Activated T-cell treated with anti-CD3 and anti-CD28 coated beads for 4 hours (primary cell): ENCODE data around the gene CFAP61.
"Not testable (repeated sequence)": the region's sequence is repeated elsewhere in the genome, so short reads cannot be mapped to it uniquely, and the experiment has no call there.

Source experiments
- DNase-seq: peaks from one replicate; pipeline ENCODE4 v3.0.0-alpha.2; 2020

CFAP61 gene

DNA sequence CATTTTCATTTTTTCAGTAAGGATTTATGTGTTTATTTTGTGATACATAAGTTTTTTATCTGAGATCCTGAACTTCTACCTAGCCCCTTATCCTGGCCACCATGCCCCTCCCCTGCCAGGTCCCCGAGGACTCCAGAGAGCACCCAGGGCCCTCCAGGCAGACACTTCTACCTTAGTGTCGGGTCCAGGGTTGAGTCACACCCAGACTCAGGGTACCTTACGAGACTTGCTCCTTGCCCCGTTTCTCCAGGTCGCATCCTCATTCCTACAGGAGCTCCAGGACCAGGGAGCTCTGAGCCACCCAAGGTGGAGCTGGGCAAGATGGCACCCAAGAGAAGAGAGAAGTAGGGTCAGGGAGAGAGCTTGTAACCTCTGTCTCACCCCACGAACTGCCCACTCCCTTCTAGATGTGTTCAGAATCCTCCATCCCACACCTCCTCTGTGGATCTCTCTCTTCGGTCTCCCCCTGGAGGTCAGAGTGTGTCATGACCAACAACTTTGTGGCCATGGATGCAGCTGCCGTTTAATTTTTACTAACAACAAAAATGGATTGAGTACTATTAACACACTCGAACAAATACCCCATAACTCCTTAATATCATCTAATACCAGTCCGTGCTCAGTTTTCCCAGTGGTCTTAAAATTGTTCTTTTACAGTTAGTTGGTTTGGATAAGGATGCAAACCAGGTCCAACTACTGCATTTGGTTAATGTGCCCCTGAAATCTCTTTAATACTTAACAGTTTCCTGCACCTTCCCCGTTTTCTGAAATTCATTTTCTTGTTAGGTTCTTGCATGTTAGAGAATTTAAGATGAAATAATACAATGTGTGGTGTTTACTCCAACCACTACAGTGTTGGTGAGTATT is 185.0 kb downstream of the CFAP61 start:
- DNase-seq, result no peak

DNA sequence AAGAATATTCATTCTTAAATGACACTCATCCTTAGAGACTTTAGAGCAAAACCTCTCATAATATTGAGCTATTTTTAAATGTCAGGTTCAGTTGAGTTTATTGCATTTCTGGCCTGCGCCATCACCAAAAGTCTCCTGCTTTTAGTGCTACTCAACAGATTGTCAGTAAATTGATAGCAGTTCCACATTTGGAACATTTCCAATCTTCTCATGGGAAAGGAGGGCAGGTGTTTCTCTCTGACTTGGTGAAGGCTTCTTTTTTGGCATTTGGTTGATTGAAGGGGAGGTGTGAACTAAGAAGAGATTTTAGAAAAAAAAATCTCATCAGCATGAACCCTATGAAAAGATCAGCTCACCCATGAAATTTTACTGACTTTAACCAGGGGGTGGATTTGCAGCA is 189.6 kb downstream of the CFAP61 start:
- no peak for DNase-seq

DNA sequence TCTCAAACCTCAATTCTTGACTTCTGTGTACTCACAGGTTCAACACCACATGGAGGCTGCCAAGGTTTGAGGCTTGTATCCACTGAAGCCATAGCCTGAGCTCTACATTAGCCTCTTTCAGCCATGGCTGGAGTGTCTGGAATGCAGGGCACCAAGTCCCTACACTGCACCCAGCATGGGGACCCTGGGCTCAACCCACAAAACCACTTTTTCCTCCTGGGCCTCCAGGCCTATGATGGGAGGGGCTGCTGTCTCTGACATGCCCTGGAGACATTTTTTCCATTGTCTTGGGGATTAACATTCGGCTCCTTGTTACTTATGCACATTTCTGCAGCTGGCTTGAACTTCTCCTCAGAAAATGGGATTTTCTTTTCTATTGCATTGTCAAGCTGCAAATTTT is 192.1 kb downstream of the CFAP61 start:
- DNase-seq, result not testable (repeated sequence)

DNA sequence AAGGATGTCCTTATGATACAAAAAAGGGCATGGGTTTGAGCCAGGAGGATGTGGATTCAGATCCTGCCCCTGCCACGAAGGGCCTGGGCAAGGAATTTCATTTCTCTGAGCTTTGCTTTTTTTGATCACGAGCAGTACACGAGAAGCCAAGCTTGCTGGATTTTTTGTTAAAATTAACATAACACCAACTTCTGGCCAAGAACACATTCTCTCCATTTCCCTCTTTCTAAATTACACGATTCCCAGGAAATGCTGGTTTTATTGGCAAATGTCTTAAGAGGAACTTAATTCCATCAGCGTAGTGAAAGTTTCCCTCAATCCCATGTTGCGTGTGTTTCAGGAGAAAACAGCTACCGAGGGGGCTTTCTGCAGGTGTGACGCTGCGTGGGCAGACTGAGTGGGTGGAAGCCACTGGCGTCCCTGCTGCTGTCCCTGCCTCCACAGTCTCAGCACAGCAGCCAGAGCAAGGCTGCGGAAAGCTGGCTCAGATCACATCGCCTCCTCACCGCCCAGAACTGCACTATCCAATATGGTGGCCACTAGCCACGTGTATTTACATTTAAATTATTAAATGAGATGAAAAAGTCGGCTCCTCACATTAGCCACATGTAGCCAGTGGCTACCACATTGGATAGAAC is 194.8 kb downstream of the CFAP61 start:
- no peak for DNase-seq

DNA sequence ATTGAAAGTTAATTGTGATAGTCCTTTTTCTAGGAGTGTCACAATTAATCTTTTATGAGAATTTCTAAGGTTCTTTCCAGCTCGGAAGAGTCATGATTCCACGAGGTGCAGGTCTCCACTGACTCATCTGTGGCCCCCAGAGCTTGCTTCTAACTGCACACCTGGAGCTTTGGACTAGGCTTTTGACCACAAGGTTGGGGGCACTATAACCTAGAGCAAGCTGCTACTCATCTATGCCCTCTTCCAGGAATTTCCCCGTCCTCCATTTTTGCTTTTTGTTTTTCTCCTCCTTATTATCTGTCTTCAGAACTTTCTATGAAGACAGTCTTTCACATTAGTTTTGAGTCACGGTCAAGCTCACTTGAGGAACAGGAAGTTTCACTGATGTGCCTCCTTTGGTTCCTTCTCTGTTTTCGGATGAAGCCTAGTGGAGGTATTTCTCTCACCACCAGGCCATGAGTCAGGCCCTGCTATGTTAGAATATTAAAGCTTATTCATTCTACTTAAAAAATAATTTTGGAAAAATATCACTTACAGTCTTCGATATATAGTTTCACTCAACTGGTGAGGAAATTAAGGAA is 196.4 kb downstream of the CFAP61 start:
- DNase-seq, result no peak

DNA sequence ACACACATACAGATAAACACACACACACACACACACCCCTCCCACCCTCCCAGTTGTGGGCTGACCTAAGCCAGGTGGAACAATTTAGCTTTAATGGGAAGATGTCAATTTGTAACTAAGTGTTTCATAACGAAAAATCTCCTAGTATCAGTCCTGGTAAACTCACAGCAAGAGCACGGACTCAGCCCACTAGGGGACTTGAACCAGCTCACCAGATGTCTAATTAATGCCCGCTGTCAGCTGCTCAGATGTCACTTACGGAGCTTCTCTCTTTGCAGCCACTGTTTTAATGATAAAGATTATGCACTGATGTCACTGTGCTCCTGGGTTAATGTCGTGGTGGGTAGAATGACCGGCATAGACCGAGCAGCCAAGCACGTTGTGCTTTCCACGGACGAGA is 199.0 kb downstream of the CFAP61 start:
- DNase-seq, result no peak

DNA sequence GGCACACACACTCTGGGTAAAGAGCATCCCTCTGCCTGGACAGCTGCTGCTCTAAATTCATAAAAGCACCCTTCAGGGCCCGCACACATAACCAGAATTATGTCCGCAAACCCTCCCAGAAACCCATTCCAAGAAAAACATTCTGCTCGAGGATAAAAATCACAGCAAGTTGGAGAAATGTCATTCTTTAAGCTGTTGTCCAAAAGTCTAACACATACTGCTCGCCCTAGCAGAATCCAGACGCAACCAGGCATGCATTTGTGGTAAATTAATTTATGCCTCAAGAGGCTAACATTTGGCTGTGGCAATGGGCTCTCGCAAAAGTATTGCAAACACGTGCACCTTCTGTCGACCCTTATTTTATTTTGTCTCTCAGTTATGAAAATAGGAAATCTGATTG is 199.5 kb downstream of the CFAP61 start:
- no peak for DNase-seq

DNA sequence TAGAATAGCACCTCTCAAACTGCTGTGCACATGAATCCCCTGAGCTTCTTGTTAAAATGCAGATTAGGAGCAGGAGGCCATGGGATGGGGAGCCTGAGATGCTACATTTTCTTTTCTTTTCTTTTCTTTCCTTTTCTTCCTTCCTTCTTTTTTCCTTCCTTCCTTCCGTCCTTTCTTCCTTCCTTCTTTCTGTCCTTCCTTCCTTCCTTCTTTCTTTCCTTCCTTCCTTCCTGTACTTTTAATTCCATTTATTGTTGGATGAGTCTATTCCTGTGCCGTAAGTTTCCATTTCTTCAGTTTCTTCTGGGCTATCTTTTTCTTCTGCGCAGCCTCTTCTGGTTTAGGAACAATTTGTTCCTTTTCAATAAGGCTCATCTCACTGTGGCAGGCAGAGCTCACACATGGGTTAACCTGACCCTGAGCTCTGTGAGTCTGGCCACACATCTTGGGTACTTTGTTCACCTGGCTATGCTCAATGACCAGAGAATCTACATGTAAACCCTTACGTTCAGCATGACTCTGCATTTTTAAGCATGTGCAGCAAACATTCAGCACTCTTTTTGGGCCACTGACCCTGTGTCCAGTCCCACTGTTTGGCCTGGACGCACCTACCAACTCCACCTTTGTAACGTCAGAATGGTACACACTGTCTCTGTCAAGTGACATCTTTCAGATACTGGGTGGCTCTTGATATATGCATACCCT is 200.9 kb downstream of the CFAP61 start:
- no peak for DNase-seq

DNA sequence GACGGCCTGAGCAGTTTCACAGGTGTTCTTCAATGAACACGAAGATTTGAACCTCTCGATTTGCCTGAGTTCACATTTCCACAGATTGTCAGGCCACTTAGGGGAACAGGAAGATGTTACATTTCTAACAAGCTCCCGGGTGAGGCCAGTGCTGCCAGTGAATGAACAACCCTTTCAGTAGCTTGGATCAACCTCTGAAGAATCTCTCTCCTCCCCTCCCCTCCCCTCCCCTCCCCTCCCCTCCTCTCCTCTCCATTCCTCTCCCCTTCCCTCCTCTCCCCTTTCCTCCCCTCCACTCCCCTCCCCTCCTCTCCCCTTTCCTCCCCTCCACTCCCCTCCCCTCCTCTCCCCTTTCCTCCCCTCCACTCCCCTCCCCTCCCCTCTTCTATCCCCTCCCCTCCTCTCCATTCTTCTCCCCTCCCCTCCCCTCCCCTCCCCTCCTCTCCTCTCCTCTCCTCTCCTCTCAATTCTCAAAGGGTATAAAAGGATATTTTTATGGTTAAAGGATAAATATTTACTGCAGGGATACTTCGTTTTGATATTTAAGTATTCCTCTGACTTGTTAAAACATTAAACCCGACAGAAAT is 201.5 kb downstream of the CFAP61 start:
- DNase-seq, result no peak

DNA sequence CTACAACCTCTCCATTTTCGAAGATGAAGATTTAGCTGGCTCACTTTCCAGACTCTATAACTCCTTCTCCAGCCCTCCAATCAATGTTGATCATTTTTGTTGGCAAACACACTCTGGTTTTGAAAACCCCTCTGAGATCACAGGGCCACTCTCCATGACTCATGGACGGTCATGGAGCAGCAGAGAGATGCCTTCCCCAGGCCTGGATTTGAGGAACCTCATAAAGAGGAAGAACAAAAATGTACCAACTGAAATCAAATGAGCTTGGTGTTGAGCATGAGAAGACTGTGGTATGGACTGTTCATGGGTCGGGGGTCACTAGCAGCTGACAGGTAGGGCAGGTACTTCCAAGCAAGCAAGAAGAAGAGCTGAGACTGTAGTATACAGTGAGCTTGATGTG is 202.8 kb downstream of the CFAP61 start:
- DNase-seq, result no peak

DNA sequence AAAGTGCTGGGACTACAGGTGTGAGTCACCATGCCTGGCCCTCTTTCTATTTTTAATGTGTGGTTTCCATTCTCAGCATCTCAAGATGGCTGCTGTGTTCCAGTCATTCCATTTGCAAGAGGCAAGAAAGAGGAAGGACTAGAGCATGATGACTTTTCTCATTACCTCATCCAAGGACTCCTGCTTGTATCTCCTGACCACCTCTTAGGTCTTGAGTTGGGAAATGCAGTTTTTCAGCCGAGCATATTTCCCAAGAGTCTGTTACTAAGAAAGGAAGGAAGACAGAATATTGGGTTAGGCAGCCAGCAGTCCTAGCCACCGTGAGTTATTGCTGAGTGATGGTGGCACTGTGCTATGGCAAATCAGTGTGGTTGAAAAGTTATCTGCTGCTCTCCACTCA is 207.2 kb downstream of the CFAP61 start:
- no peak for DNase-seq

DNA sequence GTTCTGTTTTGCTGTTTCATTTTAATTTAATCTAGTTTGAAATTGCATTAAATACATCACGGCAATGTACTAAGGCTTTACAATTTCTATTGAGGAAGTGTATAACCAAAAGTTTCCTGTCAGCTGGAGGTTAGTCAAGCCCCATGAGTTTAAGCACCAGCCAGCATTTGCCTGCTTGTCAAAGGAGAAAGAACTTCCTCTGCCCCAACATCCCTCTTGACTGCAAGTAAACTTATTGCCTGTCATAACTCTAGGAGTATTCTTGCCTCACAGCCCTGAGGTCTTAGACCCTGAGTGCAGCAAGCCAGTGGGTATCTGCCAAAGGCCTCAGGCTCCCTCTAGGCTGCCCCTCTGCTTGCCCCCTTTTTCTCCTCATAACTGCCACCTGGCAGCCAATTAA is 208.8 kb downstream of the CFAP61 start:
- DNase-seq, result no peak

DNA sequence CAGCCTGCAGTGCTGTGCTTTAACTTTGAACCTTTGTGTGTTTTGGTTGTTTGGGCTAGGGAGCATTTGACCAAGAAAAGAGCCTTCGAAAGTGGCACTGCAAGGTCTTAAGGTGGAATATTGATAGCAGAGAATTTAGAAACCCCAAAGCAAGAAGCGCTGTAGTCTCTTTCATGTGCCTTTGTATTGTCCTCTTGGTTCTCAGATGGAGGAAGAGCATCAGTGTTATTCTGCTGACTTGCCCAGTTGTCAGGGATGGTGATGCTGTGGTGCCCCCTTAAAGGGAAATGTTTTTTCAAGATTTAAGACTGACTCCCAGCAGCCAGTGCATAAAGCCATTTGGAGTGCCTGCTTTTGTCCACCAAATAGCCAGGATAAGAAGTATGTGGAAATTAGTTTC is 212.9 kb downstream of the CFAP61 start:
- DNase-seq, result no peak

DNA sequence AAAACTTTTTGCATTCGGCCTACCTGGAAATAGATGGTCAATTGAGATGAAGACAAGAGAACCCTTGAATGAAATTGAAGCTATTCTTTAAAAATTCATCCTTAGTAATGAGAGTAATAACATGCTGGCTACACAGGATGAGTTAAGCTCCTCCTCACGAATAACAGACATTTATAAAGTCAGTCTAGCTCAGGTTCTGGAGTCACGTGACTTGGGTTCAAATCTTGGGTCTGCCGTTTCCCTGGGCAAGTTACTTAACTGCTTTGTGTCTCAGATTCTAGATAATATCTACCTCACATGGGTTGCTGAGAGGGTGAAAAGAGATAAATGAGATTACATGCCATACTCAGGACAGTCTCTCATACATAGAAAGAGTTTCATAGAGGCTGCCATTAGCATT is 214.2 kb downstream of the CFAP61 start:
- DNase-seq, result no peak

DNA sequence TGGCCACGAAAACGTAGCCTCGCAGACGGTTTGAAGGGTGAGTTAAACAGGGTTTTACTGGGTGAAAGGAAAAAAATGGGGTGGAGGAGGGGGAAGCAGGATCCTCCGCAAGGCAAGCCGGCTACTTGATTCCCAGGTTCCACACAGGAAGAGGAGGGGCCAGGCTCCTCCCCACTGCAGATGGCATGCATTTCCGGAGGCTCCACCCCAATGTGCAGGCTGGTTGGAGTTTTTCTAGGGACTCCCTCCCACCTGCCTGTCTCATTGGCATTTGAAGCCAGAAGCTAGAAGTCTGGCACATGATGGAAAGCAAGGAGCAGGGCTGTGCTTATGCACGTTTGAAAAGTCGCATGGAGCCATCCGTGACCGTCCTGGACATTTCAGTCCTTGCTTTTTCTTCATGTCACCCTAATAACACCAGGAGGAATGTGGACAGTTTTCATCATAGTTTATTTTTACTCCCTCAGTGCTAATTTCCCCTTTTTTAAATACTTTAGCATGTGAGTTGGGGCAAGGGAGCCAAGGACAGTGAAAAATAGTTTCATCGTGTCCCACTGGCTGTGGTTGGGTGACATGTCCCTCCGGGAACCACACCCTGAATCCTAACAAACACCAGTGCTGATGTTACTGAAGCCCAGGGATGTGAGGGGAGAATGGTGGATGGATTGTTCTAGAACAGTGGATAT is 215.5 kb downstream of the CFAP61 start:
- DNase-seq, result no peak

DNA sequence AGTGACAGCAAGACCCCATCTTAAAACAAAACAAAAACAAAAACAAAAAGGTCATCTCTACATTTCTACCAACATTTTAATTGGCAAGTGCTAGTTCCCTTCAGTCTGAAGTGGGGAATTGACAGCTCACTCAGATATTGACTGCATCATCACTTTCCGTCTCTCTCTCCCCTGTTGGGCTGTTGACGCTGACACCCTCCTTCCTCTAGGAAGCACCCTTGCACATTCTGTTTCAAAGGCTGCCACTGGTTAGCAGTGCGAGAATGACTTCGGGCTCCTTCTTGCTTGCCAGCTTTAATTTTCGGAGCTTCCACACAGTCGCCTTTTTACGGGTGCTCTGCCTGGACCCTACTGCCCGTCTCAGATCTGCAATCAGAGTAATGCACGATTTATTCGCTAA is 218.9 kb downstream of the CFAP61 start:
- DNase-seq, result no peak

DNA sequence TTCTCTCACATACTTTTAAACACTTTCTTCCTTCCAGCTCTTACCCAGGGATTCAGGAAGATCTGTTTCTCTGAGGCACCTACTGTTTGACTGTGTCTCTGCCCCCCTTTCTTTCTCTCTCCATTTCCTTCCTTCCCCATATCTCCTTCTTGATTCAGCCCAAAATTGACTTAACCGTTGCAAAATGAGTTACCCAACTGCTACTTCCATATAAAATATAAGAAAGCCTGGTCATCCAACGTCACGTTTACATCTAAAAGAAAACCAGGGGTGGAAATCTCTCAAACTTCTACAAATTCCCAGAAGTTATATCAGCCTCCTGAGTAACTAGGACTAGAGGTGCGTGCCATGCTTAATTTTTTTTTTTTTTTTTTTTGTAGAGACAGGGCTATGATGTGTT is 220.4 kb downstream of the CFAP61 start:
- no peak for DNase-seq

DNA sequence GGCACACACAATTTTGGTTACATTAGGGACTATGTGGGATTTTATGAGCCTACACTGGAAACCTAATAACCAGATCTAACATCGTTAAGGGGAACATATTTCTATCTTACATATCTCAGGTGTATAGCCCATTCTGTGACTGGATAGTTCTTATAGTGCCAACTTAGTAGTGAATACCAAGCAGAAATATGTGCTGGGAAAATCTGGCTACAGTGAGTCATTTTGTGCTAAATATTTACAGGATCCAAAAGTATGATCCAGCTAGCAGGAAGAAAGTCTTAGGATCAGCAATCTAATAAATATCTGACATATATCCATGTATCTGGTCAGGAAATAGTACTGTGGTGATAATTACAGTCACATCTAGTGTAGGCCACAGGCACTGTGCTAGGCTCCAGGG is 221.0 kb downstream of the CFAP61 start:
- DNase-seq, result no peak

DNA sequence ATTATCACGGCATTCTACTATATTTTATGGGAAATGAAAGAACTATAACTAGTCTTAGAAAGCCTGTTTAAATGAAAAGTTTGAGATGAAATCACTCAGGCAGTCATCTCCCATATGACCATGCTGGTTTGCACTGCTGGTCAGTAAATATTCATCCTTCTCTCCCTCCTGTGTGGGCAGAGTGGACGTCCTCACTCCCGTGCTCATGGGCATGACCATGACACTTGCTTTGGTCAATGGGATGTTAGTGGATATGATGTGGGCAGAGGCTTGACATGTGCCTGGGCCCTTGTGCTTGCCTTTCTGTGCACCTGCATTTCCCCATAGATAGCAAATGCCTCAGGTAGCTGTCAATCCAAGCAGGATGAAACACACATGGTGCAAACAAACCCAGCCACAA is 222.5 kb downstream of the CFAP61 start:
- no peak for DNase-seq

DNA sequence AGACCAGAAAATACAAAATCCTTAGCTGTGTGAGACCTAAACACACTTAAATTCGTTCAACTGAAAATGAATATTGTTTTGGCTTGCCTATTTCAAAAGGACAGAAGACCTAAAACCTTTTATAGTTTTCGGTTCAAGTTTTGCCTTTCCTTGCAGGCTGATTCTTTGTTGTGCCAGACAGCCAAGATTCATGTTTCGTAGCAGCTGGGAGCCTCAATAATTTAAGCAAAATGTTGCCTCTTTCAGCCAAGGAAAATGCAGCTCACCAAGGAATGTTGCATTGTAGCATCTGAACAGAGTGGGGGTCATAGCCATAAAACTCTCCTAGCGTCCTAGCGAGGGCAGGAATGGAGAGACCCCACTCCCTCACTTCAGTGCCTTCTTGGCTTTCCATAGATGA is 223.3 kb downstream of the CFAP61 start:
- no peak for DNase-seq

DNA sequence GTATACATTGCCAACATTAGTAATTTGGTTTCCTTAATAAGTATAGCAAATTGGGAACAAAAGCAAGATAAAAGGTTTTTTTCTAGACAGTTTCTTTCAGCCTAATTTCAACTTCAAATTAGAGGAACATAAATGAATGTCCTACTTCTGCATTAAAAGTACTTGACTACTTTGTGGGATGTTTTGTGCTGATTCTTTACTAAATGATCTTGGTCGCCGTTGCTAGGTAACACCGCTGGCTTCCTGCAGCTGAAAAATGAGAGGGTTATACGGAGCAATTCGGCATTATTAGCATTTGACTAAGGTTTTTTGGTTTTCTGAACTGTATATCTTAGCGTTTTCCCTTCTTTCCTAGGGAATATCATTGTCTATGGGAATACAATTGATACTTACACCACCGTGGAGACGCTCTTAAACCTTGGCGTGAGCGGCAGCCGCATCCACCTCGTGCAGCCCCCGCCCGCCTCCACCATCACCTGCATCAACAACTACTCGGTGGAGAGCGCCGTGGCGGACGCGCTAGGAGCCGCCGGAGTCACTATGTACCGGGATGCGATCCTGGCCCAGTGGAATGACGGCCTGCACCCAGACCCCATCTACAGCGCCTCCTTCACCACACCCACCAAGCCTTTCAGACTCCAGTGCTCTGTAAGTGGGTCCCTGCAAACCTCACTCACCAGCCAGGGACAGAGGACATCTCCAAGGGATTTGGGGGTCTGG is 224.6 kb downstream of the CFAP61 start:
- no peak for DNase-seq

DNA sequence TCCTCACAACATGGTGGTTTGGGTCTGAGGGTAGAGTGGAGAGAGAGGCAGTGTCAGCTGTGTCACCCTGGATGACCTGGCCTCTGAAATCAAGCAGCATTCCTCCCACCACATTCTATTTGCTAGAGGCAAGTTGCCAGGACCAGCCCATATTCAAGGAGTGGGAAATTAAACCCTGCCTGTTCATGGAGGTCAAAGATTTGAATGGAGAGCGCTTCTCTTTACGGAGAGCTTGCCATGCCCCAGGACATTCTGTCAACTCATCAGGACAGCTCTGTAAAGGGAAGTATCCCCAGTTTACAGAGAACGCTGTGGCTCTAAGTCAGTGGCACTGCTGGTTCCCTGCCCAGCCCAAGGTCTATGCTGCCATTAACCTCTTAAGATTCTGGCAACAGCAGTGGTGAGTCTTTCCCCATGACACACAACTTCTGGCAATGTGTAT is 225.6 kb downstream of the CFAP61 start:
- DNase-seq, result no peak
